ENCODE results near the gene AMELY.

DNA sequence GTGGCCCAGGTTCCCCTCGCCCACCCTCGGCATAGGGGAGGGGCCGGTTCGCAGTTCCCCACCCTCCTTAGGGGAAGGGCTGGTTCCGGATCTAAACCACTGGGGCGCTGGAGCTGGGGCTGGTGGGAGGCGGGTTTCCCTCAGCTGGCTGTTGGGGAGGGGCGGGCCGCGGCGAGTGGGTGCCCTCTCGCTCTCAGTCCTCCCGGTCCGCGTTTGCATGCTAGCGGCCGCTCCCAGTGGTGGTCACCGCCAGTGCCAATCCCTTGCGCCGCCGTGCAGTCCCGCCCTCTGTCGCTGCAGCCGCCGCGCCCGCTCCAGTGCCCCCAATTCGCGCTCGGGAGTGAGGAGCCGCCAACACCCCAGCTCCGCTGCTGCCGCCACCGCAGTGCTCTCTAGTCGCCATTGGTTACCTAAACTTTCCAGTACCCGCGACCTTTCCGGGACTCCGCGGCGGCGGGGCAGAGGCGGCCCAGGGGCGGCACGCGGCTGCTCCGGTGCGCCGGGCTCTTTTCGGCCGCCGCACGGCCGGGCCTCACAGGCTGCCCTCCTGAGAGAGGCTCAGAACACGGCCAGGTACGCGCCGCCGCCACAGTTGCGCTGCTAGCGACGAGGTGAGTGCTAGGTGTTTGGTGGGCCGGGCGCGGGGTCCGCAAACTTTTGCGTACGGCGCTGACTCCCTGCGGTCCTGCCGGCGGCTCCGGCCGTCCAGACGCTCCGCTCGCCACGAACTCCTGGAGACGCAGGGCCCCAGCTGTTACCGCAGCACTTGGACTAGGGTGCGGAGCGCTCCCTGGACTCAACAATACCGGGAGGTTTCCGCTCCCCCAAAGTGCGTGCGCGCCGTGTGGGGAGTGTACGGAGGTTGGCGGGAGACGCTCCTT lies 940 bp downstream of the AMELY start, which contains the start of gene TBL1Y:
- no peak for TF ChIP-seq GATA2 (IDR thresholded peaks at IDR 0.05; ENCODE audit: low read depth, low read length)
- TF ChIP-seq GATA3 (IDR thresholded peaks at IDR 0.05; ENCODE audit: low read depth, low read length), result no peak

All from SH-SY5Y (cell line).